NB4 (cell line): Measurements from ENCODE around the gene TMEM165.

Experiments
- DNase-seq: peaks from one replicate; pipeline ENCODE4 v3.0.0; 2010; ENCODE audit warnings: low read depth
- H3K4me3 ChIP-seq: one replicate; pipeline ENCODE4 v1.5.1; 2011; ENCODE audit warnings: mild to moderate bottlenecking, low read depth, low read length, moderate library complexity
- MYC ChIP-seq: IDR thresholded peaks from 2 replicates; pipeline ENCODE4 v1.6.1; 2011; ENCODE audit warnings: low read depth, low read length
- POLR2A ChIP-seq: IDR thresholded peaks from 2 replicates; pipeline ENCODE4 v1.6.1; 2011; ENCODE audit warnings: mild to moderate bottlenecking; ENCODE audit not compliant: insufficient read length; ENCODE audit errors: extremely low read depth
- TF ChIP-seq, protein P1 (sequence below): IDR thresholded peaks from one replicate; pipeline ENCODE4 v1.5.1; 2012; ENCODE audit warnings: low read depth, low read length
- TF ChIP-seq, protein P2 (sequence below): IDR thresholded peaks from 2 replicates; pipeline ENCODE4 v1.6.1; 2011; ENCODE audit warnings: low read depth, low read length

The TMEM165 gene

DNA sequence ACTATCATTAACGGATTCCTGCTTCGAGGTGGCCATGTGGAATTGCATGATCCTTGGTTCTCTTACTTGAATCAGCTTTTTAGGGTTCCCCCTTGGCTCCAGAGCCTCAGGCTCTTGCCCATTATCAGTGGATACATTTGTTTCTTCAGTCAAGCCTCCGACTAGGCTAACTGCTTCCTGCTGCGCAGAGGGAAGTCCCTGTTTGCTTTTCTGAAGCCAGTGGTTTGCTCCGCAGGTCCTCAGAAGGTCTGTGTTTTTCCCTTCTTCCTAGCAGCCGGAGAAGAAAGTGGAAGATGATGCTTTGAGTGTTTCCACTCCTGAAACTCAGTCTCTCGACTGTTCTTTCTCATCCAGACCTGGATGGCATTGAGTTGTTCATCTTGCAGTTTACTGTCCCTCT is 29.1 kb upstream of the TMEM165 start:
- no peak for TF ChIP-seq MYC
- TF ChIP-seq, protein P1, sequence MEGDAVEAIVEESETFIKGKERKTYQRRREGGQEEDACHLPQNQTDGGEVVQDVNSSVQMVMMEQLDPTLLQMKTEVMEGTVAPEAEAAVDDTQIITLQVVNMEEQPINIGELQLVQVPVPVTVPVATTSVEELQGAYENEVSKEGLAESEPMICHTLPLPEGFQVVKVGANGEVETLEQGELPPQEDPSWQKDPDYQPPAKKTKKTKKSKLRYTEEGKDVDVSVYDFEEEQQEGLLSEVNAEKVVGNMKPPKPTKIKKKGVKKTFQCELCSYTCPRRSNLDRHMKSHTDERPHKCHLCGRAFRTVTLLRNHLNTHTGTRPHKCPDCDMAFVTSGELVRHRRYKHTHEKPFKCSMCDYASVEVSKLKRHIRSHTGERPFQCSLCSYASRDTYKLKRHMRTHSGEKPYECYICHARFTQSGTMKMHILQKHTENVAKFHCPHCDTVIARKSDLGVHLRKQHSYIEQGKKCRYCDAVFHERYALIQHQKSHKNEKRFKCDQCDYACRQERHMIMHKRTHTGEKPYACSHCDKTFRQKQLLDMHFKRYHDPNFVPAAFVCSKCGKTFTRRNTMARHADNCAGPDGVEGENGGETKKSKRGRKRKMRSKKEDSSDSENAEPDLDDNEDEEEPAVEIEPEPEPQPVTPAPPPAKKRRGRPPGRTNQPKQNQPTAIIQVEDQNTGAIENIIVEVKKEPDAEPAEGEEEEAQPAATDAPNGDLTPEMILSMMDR: no peak
- no peak overlapping the region for H3K4me3 ChIP-seq
- DNase-seq: no peak

DNA sequence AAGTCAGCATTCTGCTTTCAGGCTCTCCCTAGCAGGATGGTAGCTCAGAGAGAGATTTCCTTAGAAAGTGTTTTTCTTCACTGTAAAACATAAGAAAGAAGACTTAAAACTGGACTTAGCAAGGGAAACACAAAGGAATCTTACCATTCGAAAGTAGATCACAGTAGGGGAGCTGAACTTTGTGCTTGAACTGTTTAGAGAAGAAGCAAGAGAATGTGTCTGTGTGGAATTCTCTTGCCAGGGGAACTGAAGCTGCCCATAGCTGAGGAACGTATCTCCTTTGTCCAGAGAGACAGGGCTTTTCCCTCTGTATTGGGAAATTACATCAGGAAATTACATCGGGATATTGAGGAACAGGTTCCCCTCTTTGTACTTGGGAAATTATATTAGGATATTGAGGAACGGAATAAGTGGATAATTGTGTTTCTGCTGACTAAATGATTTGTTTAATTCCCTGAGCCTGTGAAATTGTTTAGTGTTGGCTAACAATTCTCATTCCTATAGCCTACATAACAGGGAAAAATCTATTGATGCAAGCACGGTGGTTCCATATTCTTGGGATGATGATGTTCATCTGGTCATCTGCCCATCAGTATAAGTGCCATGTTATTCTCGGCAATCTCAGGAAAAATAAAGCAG is 28.6 kb upstream of the TMEM165 start:
- TF ChIP-seq POLR2A (no peak), MYC (no peak)
- TF ChIP-seq, protein P2, sequence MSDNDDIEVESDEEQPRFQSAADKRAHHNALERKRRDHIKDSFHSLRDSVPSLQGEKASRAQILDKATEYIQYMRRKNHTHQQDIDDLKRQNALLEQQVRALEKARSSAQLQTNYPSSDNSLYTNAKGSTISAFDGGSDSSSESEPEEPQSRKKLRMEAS: no peak
- TF ChIP-seq, protein P1: no peak
- DNase-seq: no peak
- H3K4me3 ChIP-seq: no peak overlapping the region

- no peak overlapping the region for H3K4me3 ChIP-seq
- TF ChIP-seq MYC: no peak
- TF ChIP-seq, protein P1: no peak
- no peak for TF ChIP-seq POLR2A
- TF ChIP-seq, protein P2: no peak
- DNase-seq: no peak
These were observed 25.8 kb upstream of the TMEM165 start for GRCh38 chr4:55369968-55370367.

DNA sequence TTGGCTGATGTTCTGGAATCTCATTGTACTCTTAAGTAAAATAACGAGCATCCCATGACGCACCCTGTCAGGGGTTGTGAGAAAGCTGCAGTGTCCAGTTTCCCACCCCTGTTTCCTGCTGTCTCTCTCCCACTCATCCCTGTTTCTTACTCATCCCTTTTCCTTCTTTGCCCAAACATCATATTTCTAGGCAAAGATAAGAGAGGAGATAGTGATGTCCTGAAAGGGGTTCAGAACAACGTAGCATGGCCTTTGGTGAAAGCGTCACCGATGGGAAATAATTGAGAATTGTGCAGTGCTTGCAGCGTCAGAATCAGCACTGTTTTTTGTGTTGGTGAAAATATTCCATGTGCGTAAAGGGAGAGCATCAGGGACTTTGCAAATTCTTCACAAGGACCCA is 23.5 kb upstream of the TMEM165 start:
- TF ChIP-seq, protein P2: no peak
- TF ChIP-seq, protein P1: no peak
- TF ChIP-seq POLR2A (no peak), MYC (no peak)
- no peak for DNase-seq
- H3K4me3 ChIP-seq: no peak overlapping the region

DNA sequence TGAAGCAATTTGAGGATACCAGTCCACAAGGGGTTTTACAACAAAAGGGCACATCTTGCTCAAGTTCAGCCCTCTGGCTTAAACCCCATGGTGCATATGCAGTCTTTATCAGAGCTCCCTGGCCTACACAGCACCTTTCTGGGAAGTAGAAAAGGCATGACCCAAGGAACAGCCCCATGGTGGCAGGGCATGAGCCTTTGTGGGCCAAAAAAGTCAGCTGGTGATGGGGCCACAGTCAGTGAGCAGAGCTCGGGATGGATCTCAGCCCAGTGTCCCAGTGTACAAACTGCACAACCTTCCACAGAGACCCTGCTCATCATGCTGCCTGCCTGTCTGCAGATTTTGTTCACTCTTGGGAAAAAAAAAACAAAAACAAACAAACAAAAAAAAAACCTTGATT is 22.3 kb upstream of the TMEM165 start:
- DNase-seq: no peak
- TF ChIP-seq POLR2A: no peak
- TF ChIP-seq, protein P1: no peak
- TF ChIP-seq, protein P2: no peak
- TF ChIP-seq MYC: no peak

DNA sequence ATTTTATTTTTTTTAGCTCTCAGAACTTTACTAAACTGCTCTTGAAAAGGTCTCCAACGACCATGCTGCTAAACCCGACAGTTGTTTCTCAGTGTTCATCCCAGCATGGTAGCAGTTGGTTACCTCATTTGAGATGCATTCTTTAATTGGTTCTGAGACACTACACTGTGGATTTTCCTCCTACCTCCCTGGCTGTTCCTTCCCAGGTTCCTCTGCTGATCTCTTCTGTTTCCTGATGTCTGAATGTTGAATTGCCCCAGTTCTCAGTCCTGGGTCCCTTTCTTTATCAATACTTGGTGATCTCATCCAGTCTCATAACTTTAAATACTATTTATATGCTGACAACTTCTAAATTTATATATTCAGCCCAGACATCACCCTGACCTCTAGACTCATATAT is 19.1 kb upstream of the TMEM165 start:
- no peak for DNase-seq
- TF ChIP-seq, protein P2: no peak
- TF ChIP-seq POLR2A (no peak), MYC (no peak)
- TF ChIP-seq, protein P1: no peak
- no peak overlapping the region for H3K4me3 ChIP-seq

More for the DNA sequence above, 22.3 kb upstream of the TMEM165 start:
- no peak overlapping the region for H3K4me3 ChIP-seq
